ENCODE data around the gene MSANTD7. TPM values are rescaled to one million over a fixed set of nuclear protein-coding genes. Genes with fewer than 3 reads are reported as not detected.
A peak's percentile ranks its signal among the peaks of the same experiment; 100 is the strongest.

The MSANTD7 gene
- total and polyA plus RNA-seq, 9 of the 15 experiments (the other 6 are each of a cell fraction or from before 2014, with no cell fraction given), result 5.2 to 27.3 (median 23.6) TPM

GRCh38 chr10:14843327-14843988 is 5.4 kb downstream of the MSANTD7 start:
- Histone ChIP-seq H3K9me3 (replicated peaks; ENCODE audit: control insufficient read depth, insufficient read depth, low read depth, low read length) (no peaks in the 10 kb centered on the region), H3K4me3 (no peak overlapping the region), H4K20me1 (replicated peaks; ENCODE audit: control insufficient read depth, insufficient read depth, low read length) (peaks cover 7% of the 10 kb centered on the region; the same call in 1 of the 2 replicates), H3K9me1 (ENCODE audit: control insufficient read depth, insufficient read depth, low read length) (no peaks in the 10 kb centered on the region), H3K36me3 (ENCODE audit: control insufficient read depth, insufficient read depth, low read length) (peaks cover 80% of the 10 kb centered on the region), H3K79me2 (ENCODE audit: control insufficient read depth, insufficient read depth, low read length) (peaks cover 57% of the 10 kb centered on the region), H3K4me2 (ENCODE audit: insufficient read depth, low read length) (no peak overlapping the region), H2AFZ (ENCODE audit: low read depth, low read length) (no peak overlapping the region), H3K9ac (ENCODE audit: insufficient read depth in 1 of 2, low read depth in 2 of 2, low read length in 2 of 2) (0 out of 4 replicates have a peak overlapping the region, but pooled peaks of 1 of the 2 experiments have one; percentile 11), H3K4me1 (replicated peaks in 1 of 2; ENCODE audit: control insufficient read depth in 2 of 2, insufficient read depth in 2 of 2, low read length in 2 of 2) (peaks cover 8 to 9% of the 10 kb centered on the region in 2 experiments), H3K27me3 (ENCODE audit: control insufficient read depth in 2 of 2, insufficient read depth in 2 of 2, low read length in 2 of 2) (no peaks in the 10 kb centered on the region), H3K27ac (ENCODE audit: extremely low read depth, low read depth, low read length) (no peak overlapping the region)
- no TSS peak for BruUV-seq (replicated peaks)
- ATAC-seq (no peak), FAIRE-seq (no peak), DNase-seq (ENCODE audit: extremely low read depth in 1 of 4, low spot score in 3 of 4) (peak in 1 of 4 experiments; percentile 18)
- 96% methylated on average over 14 of the region's 15 CpGs for WGBS (ENCODE audit: insufficient coverage, low coverage, missing lambda C conversion rate)
- 0 out of 2 replicates have a peak, but pooled peaks have one; percentile 37 for TF ChIP-seq POLR2G (IDR thresholded peaks at IDR 0.05; ENCODE audit: low read depth, low read length)
- TF ChIP-seq HNRNPLL (IDR thresholded peaks at IDR 0.05; ENCODE audit: low read depth, low read length, poor library complexity, severe bottlenecking), result no peak
- TF ChIP-seq DMBX1 (CRISPR knock-in tag; IDR thresholded peaks at IDR 0.05; ENCODE audit: borderline replicate concordance), result no peak
- TF ChIP-seq ETV5 (CRISPR knock-in tag; IDR thresholded peaks at IDR 0.05; ENCODE audit: low read depth), result no peak
- TF ChIP-seq PTBP1 (IDR thresholded peaks at IDR 0.05; ENCODE audit: low read depth, low read length), result no peak
- TF ChIP-seq FIP1L1 (IDR thresholded peaks at IDR 0.05; ENCODE audit: low read depth, low read length, poor library complexity, severe bottlenecking), result no peak
- TF ChIP-seq ZNF584 (CRISPR knock-in tag; IDR thresholded peaks at IDR 0.05; ENCODE audit: low read depth), result no peak
- TF ChIP-seq JUND (IDR thresholded peaks at IDR 0.05; ENCODE audit: borderline replicate concordance, low read depth, low read length), result no peak
- no peak for TF ChIP-seq JUND (tag; IDR thresholded peaks at IDR 0.05; ENCODE audit: borderline replicate concordance, low read depth, low read length)
- TF ChIP-seq ZNF707 (CRISPR knock-in tag; conservative IDR thresholded peaks at IDR 0.05), result no peak
- TF ChIP-seq TAF7 (tag; IDR thresholded peaks at IDR 0.05), result no peak
- TF ChIP-seq KAT8 (IDR thresholded peaks at IDR 0.05; ENCODE audit: low read depth), result no peak
- peak; percentile 44 for TF ChIP-seq RBFOX2 (IDR thresholded peaks at IDR 0.05; ENCODE audit: low read depth, low read length)
- intact Hi-C loops (cut with micrococcal nuclease) (no loop called here), in situ Hi-C loops (cut with MboI) (no loop called here)
- ChIA-PET CTCF (ENCODE audit: low intra/inter-chr PET ratio) (no interaction called here), POLR2A (interaction anchor here (1.0 to 2.2 kb wide), 5 partner anchors 8 to 57 kb away, joined by 3 to 9 read pairs (median 3); no protein-coding TSS in a partner anchor)

Measured in K562 (cell line).